ENCODE data around the gene SYTL4.

The SYTL4 gene

DNA sequence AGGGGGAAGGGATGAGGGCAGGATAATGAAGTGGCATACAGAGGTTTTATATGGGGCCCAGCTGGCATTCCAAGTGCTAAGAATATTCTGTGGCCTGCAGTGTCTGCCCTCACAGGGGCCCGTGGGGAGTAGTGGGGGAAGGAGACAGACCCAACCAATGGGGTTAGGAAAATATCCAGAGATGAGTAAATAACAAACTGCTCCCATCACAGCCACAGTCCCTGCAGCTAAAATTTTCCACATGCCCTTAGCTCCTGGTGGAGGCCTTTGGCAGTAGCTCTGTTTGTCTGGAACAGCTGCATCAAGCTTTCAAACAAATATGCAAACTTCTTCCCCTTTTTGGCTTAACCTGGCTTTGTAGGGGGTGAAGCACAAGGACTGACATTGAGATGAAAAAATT lies 84.8 kb downstream of the SYTL4 start:
- DNase-seq: peak; percentile 64

DNA sequence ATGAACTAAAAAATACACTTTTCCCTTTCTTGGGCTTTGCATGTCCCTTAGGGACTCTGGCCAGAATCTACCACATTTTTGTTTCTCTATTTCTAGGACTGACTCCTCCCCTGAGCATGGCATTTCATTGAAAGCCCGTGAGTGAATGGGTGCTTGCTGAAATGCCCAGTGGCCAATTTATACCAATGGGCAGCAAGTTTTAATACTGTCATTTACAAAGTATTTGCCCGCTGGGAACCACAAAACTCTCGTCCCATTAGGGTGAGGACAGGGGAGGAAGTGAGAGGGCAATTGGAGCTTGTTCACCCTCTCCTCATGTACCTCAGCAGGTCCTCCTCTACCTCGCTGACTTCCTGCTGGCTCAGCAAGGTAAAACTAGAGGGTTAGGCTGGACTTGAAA lies 86.8 kb downstream of the SYTL4 start:
- no peak for DNase-seq

DNA sequence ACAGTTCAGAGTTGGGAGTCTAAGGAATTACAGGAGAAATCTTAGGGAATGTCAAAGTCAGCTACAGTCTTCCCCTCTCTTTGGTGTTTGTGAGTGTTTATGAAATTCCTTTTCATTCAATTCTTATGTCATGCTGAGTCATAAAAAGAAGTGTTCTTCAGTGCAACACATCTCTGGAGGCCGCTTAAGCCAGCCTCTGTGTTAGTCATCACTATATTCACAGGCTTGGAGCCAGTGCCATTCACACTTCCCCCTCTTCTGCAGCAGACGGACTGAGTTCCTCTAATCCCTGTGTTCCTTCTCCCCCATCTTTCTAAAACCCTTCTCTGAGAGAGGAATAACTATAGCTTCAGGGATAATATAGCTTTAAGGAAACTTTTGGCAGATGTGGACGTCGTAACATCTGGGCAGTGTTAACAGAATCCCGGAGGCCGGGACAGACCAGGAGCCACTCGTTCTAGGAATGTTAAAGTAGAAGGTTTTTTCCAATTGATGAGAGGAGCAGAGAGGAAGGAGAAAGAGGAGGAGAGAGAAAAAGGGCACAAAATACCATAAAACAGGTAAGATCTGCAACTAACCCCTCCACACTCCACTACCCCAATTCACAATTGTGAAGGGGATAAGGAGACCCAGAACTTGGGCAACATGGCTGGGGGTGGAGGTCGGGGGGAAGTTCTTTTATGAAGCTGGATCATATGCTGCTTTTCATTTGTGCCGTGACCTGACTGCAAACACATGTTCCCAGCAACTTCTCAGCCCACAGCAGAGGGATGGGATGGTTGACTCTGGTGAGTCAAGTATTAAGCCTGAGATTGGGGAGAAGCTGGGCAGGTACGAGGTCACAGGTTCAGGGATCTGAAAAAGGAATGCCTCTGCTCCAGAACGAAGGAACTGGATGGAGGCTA lies 87.7 kb downstream of the SYTL4 start, which contains the start of gene SRPX2:
TSS of gene SRPX2 (plus strand) at position 244 of the 905 bp plus-strand sequence. CDS start 2,124 bp downstream, outside the sequence.
- DNase-seq: peak; percentile 62

DNA sequence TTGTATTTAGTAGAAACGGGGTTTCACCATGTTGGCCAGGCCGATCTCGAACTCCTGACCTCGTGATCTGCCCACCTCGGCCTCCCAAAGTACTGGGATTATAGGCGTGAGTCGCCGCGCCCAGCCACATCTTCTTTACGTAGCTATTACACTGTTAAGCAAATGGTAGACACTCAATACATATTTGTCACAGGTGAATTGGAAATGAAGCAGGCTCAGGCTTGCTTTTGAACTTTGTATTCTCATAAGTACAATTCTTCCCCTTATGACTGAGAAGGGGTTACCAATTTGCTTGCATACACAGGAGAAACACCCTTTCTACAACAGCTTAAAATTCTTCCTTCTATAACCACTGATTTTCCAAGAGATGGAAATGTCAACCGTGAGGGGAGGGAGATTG lies 88.7 kb downstream of the SYTL4 start:
- DNase-seq: no peak

DNA sequence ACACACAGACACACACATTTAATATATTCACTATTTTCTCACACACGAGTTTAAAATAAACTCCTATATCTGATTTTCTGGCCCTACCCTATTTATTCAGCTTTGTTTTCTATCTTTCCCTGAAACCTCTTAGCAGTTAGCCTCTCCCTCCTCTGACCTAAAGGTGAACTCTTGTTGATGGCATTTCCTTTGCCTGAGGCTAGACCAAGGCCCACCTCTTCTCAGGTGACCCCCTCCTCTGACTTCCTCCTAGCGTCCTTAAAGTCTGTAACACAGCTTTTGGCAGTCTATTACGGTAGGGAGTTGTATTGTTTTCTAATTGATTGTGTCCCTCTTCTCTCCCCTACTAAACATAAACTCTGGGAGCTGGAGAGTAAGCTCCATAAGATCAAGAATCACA lies 89.6 kb downstream of the SYTL4 start:
- DNase-seq: no peak

DNA sequence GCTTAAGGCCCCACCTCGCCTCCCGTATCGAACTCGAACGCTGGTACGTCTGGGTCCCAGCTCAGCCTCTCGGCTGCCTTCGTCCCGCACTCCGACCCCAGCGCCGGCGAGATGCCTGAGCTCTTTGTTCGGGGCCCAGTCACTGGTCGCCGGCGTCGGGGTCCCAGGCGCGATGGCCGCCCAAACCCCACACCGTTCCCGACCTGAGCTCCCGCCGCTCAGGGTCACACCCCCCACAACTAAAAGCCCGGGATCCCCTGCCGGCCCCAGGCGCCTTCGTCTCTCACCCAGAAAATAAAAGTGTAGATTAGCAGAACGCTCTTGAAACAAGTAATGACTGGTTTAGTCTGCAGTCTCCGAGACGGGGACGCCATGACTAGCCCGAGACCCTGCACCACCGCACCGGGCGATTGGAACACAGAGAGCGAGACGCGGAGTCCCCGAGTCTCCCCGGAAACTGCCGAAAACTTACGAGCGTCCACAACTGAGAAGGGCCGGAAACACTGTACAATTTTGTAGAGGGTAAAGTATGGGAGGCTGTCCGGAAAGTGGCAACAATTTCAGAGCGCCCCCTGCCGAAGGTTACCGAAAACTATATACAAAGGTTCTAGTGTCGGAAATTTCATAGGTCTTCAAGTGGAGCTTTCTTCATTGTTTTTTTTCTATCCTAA lies 95.5 kb downstream of the SYTL4 start, which contains the start of gene TSPAN6:
TSS of gene TSPAN6 (minus strand) at position 486 of the 671 bp plus-strand sequence. CDS start at position 374, 112 bp downstream.
- DNase-seq: peak; percentile 89

- no peak for DNase-seq
Observed at GRCh38 chrX:100635989-100636320, 96.0 kb downstream of the SYTL4 start.

- no peak for DNase-seq
Observed at GRCh38 chrX:100635040-100635439, 96.9 kb downstream of the SYTL4 start.

GRCh38 chrX:100625985-100626491 lies 105.9 kb downstream of the SYTL4 start:
- DNase-seq: no peak
